ENCODE results near the gene SULF2.

Gene SULF2

GRCh38 chr20:47679462-47679861 lies 105.8 kb downstream of the SULF2 start:
- Histone ChIP-seq H3K4me3 (ENCODE audit: low read depth, low read length) (no peak overlapping the region), H3K9ac (ENCODE audit: low read depth, low read length) (no peak overlapping the region), H3K9me3 (ENCODE audit: control insufficient read depth, insufficient read depth, low read length) (no peaks in the 10 kb centered on the region), H3K36me3 (ENCODE audit: control insufficient read depth, insufficient read depth, low read length) (peaks cover 7% of the 10 kb centered on the region), H3K27me3 (ENCODE audit: control insufficient read depth, insufficient read depth, low read length) (no peaks in the 10 kb centered on the region), H3K4me1 (ENCODE audit: control insufficient read depth, insufficient read depth, low read length) (no peaks in the 10 kb centered on the region)

GRCh38 chr20:47678536-47678935 lies 106.7 kb downstream of the SULF2 start:
- Histone ChIP-seq H3K9me3 (ENCODE audit: control insufficient read depth, insufficient read depth, low read length) (no peaks in the 10 kb centered on the region), H3K9ac (ENCODE audit: low read depth, low read length) (no peak overlapping the region), H3K4me1 (ENCODE audit: control insufficient read depth, insufficient read depth, low read length) (no peaks in the 10 kb centered on the region), H3K4me3 (ENCODE audit: low read depth, low read length) (no peak overlapping the region), H3K36me3 (ENCODE audit: control insufficient read depth, insufficient read depth, low read length) (peaks cover 2% of the 10 kb centered on the region), H3K27me3 (ENCODE audit: control insufficient read depth, insufficient read depth, low read length) (no peaks in the 10 kb centered on the region)

- Histone ChIP-seq H3K36me3 (ENCODE audit: control insufficient read depth, insufficient read depth, low read length) (peaks cover 2% of the 10 kb centered on the region), H3K9ac (ENCODE audit: low read depth, low read length) (no peak overlapping the region), H3K9me3 (ENCODE audit: control insufficient read depth, insufficient read depth, low read length) (no peaks in the 10 kb centered on the region), H3K27me3 (ENCODE audit: control insufficient read depth, insufficient read depth, low read length) (no peaks in the 10 kb centered on the region), H3K4me1 (ENCODE audit: control insufficient read depth, insufficient read depth, low read length) (no peaks in the 10 kb centered on the region), H3K4me3 (ENCODE audit: low read depth, low read length) (no peak overlapping the region)
These were observed 107.4 kb downstream of the SULF2 start for GRCh38 chr20:47677635-47678453.

GRCh38 chr20:47676912-47677634 lies 108.2 kb downstream of the SULF2 start:
- H3K4me3 ChIP-seq (ENCODE audit: low read depth, low read length): no peak overlapping the region
- no peaks in the 10 kb centered on the region for H3K4me1 ChIP-seq (ENCODE audit: control insufficient read depth, insufficient read depth, low read length)
- H3K27me3 ChIP-seq (ENCODE audit: control insufficient read depth, insufficient read depth, low read length): no peaks in the 10 kb centered on the region
- H3K9me3 ChIP-seq (ENCODE audit: control insufficient read depth, insufficient read depth, low read length): no peaks in the 10 kb centered on the region
- no peak overlapping the region for H3K9ac ChIP-seq (ENCODE audit: low read depth, low read length)
- peaks cover 2% of the 10 kb centered on the region for H3K36me3 ChIP-seq (ENCODE audit: control insufficient read depth, insufficient read depth, low read length)

GRCh38 chr20:47676219-47676721 lies 109.0 kb downstream of the SULF2 start:
- H3K4me1 ChIP-seq (ENCODE audit: control insufficient read depth, insufficient read depth, low read length): no peaks in the 10 kb centered on the region
- H3K27me3 ChIP-seq (ENCODE audit: control insufficient read depth, insufficient read depth, low read length): no peaks in the 10 kb centered on the region
- H3K9me3 ChIP-seq (ENCODE audit: control insufficient read depth, insufficient read depth, low read length): no peaks in the 10 kb centered on the region
- no peak overlapping the region for H3K9ac ChIP-seq (ENCODE audit: low read depth, low read length)
- H3K36me3 ChIP-seq (ENCODE audit: control insufficient read depth, insufficient read depth, low read length): peaks cover 2% of the 10 kb centered on the region
- no peak overlapping the region for H3K4me3 ChIP-seq (ENCODE audit: low read depth, low read length)

- peaks cover 2% of the 10 kb centered on the region for H3K36me3 ChIP-seq (ENCODE audit: control insufficient read depth, insufficient read depth, low read length)
- no peaks in the 10 kb centered on the region for H3K9me3 ChIP-seq (ENCODE audit: control insufficient read depth, insufficient read depth, low read length)
- H3K27me3 ChIP-seq (ENCODE audit: control insufficient read depth, insufficient read depth, low read length): no peaks in the 10 kb centered on the region
- H3K4me1 ChIP-seq (ENCODE audit: control insufficient read depth, insufficient read depth, low read length): no peaks in the 10 kb centered on the region
- H3K9ac ChIP-seq (ENCODE audit: low read depth, low read length): no peak overlapping the region
- H3K4me3 ChIP-seq (ENCODE audit: low read depth, low read length): no peak overlapping the region
These were observed 109.8 kb downstream of the SULF2 start for GRCh38 chr20:47675190-47676142.

- Histone ChIP-seq H3K27me3 (ENCODE audit: control insufficient read depth, insufficient read depth, low read length) (no peaks in the 10 kb centered on the region), H3K4me3 (ENCODE audit: low read depth, low read length) (no peak overlapping the region), H3K36me3 (ENCODE audit: control insufficient read depth, insufficient read depth, low read length) (peaks cover 2% of the 10 kb centered on the region), H3K9me3 (ENCODE audit: control insufficient read depth, insufficient read depth, low read length) (no peaks in the 10 kb centered on the region), H3K9ac (ENCODE audit: low read depth, low read length) (no peak overlapping the region), H3K4me1 (ENCODE audit: control insufficient read depth, insufficient read depth, low read length) (no peaks in the 10 kb centered on the region)
These were observed 110.6 kb downstream of the SULF2 start for GRCh38 chr20:47674686-47675085.

GRCh38 chr20:47674145-47674544 lies 111.1 kb downstream of the SULF2 start:
- H3K36me3 ChIP-seq (ENCODE audit: control insufficient read depth, insufficient read depth, low read length): peaks cover 2% of the 10 kb centered on the region
- H3K9ac ChIP-seq (ENCODE audit: low read depth, low read length): no peak overlapping the region
- no peaks in the 10 kb centered on the region for H3K27me3 ChIP-seq (ENCODE audit: control insufficient read depth, insufficient read depth, low read length)
- H3K4me3 ChIP-seq (ENCODE audit: low read depth, low read length): no peak overlapping the region
- H3K4me1 ChIP-seq (ENCODE audit: control insufficient read depth, insufficient read depth, low read length): no peaks in the 10 kb centered on the region
- no peaks in the 10 kb centered on the region for H3K9me3 ChIP-seq (ENCODE audit: control insufficient read depth, insufficient read depth, low read length)

- H3K36me3 ChIP-seq (ENCODE audit: control insufficient read depth, insufficient read depth, low read length): peaks cover 3% of the 10 kb centered on the region
- no peak overlapping the region for H3K9ac ChIP-seq (ENCODE audit: low read depth, low read length)
- H3K4me1 ChIP-seq (ENCODE audit: control insufficient read depth, insufficient read depth, low read length): no peaks in the 10 kb centered on the region
- H3K4me3 ChIP-seq (ENCODE audit: low read depth, low read length): no peak overlapping the region
- no peaks in the 10 kb centered on the region for H3K27me3 ChIP-seq (ENCODE audit: control insufficient read depth, insufficient read depth, low read length)
- H3K9me3 ChIP-seq (ENCODE audit: control insufficient read depth, insufficient read depth, low read length): no peaks in the 10 kb centered on the region
These were observed 111.7 kb downstream of the SULF2 start for GRCh38 chr20:47673671-47673955.

- Histone ChIP-seq H3K4me1 (ENCODE audit: control insufficient read depth, insufficient read depth, low read length) (no peaks in the 10 kb centered on the region), H3K36me3 (ENCODE audit: control insufficient read depth, insufficient read depth, low read length) (peaks cover 8% of the 10 kb centered on the region), H3K27me3 (ENCODE audit: control insufficient read depth, insufficient read depth, low read length) (no peaks in the 10 kb centered on the region), H3K4me3 (ENCODE audit: low read depth, low read length) (no peak overlapping the region), H3K9ac (ENCODE audit: low read depth, low read length) (no peak overlapping the region), H3K9me3 (ENCODE audit: control insufficient read depth, insufficient read depth, low read length) (no peaks in the 10 kb centered on the region)
These were observed 112.2 kb downstream of the SULF2 start for GRCh38 chr20:47672886-47673670.

- Histone ChIP-seq H3K9me3 (ENCODE audit: control insufficient read depth, insufficient read depth, low read length) (no peaks in the 10 kb centered on the region), H3K27me3 (ENCODE audit: control insufficient read depth, insufficient read depth, low read length) (no peaks in the 10 kb centered on the region), H3K4me3 (ENCODE audit: low read depth, low read length) (no peak overlapping the region), H3K4me1 (ENCODE audit: control insufficient read depth, insufficient read depth, low read length) (no peaks in the 10 kb centered on the region), H3K9ac (ENCODE audit: low read depth, low read length) (no peak overlapping the region), H3K36me3 (ENCODE audit: control insufficient read depth, insufficient read depth, low read length) (peaks cover 10% of the 10 kb centered on the region)
These were observed 113.1 kb downstream of the SULF2 start for GRCh38 chr20:47672166-47672565.

All from iPS-15b (cell line).